ENCODE measurements around the gene SPEF2.

Gene SPEF2

DNA sequence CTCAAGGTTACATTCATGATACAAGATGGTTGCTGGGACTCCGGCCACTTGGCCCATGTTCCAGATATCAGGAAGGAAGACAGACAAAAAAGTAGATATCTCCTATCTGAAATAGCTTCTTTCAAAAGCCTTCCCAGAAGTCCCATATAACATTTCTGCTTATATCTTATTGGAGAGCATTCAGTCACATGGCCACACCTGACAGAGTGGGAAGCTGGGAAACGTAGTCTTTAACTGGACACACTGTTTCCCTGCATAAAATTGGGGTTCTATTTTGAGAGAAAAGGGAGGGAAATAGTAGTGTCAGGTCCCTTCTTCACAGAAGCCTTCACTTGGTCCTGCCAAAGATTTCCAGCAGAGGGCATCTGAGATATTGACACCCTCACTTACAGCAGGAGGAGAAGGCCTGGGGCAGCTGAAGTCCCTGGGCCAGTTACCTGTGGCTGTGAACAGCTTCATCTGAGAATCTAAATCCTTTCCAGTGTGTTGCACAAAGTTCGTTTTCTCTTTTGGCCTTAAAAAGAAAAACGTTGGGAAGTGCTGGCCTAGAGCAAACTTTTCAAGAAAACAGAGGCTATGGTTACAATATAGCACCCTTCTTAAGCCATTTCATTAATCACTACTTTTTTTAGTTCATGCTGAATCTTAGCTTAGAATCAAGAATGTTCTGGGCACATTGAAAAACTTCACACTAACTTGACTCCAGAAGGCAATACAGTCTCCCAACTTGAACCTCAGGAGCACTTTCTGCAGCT lies 33.5 kb downstream of the SPEF2 start:
- Histone ChIP-seq H3K27ac (ENCODE audit: low read length, poor library complexity, severe bottlenecking) (no peak overlapping the region), H2AFZ (ENCODE audit: low read depth, low read length) (no peak overlapping the region), H3K18ac (ENCODE audit: low read depth in 1 of 2, low read length in 2 of 2) (no peak overlapping the region), H3K9ac (ENCODE audit: low read length) (no peak overlapping the region), H3K4me2 (ENCODE audit: low read length, poor library complexity, severe bottlenecking) (no peak overlapping the region), H3K79me1 (replicated peaks; ENCODE audit: low read length, poor library complexity, severe bottlenecking) (no peaks in the 10 kb centered on the region), H2BK5ac (ENCODE audit: low read depth, low read length, poor library complexity, severe bottlenecking) (no peak overlapping the region), H4K91ac (ENCODE audit: low read length) (no peak overlapping the region), H3K14ac (ENCODE audit: low read length in 2 of 2) (no peak overlapping the region), H3K36me3 (ENCODE audit: control insufficient read depth in 1 of 2, insufficient read depth in 2 of 2, low read depth in 1 of 2, low read length in 2 of 2) (no peaks in the 10 kb centered on the region), H2BK120ac (ENCODE audit: low read depth, low read length) (no peak overlapping the region), H2BK12ac (ENCODE audit: low read length in 2 of 2) (no peak overlapping the region), H3K27me3 (ENCODE audit: control insufficient read depth in 1 of 2, insufficient read depth in 1 of 2, low read length in 2 of 2) (no peaks in the 10 kb centered on the region), H3K4ac (ENCODE audit: low read depth in 1 of 2, low read length in 2 of 2) (no peak overlapping the region), H2AK5ac (ENCODE audit: low read length, severe bottlenecking) (no peak overlapping the region), H3K4me1 (ENCODE audit: control insufficient read depth, insufficient read depth, low read depth, low read length) (no peaks in the 10 kb centered on the region), H4K8ac (ENCODE audit: low read length) (no peak overlapping the region), H3K9me3 (ENCODE audit: control insufficient read depth, low read length) (no peaks in the 10 kb centered on the region), H2BK15ac (ENCODE audit: low read depth, poor library complexity, severe bottlenecking) (no peak overlapping the region), H3K4me3 (ENCODE audit: insufficient read depth in 1 of 2, low read depth in 1 of 2, low read length in 2 of 2) (no peak overlapping the region), H3K23ac (ENCODE audit: low read length in 2 of 2) (no peak overlapping the region)
- 37% methylated on average over 4 of the region's 4 CpGs for WGBS
- DNase-seq = peak; percentile 59

DNA sequence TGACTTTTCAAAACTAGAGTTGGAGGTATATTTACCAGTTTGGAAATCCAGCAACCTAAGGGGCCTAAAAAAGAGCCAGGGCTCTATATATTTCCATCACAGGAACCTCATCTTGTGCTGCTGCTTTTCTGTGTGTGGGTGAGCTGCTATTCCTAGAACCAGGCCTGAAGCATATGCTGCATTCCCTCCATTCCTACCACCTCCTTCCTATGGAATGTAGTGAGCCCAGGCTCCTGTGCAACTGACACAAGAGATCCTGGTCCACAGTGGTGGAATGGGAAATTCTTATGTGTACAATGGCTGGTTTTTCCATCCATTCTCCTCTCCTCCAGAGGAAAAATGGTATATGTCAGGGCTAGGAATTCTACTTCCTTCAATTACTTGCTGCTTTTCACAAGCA lies 39.1 kb downstream of the SPEF2 start:
- H3K23ac ChIP-seq (ENCODE audit: low read length in 2 of 2) = no peak overlapping the region
- peak; percentile 20 for DNase-seq
- no peak overlapping the region for H3K9ac ChIP-seq (ENCODE audit: low read length)
- H3K9me3 ChIP-seq (ENCODE audit: control insufficient read depth, low read length) = no peaks in the 10 kb centered on the region
- H3K27me3 ChIP-seq (ENCODE audit: control insufficient read depth in 1 of 2, insufficient read depth in 1 of 2, low read length in 2 of 2) = no peaks in the 10 kb centered on the region
- no peak overlapping the region for H3K18ac ChIP-seq (ENCODE audit: low read depth in 1 of 2, low read length in 2 of 2)
- no peak overlapping the region for H2AK5ac ChIP-seq (ENCODE audit: low read length, severe bottlenecking)
- H3K4me1 ChIP-seq (ENCODE audit: control insufficient read depth, insufficient read depth, low read depth, low read length) = no peaks in the 10 kb centered on the region
- no peak overlapping the region for H2BK12ac ChIP-seq (ENCODE audit: low read length in 2 of 2)
- H3K79me1 ChIP-seq (replicated peaks; ENCODE audit: low read length, poor library complexity, severe bottlenecking) = no peaks in the 10 kb centered on the region
- no peak overlapping the region for H3K4ac ChIP-seq (ENCODE audit: low read depth in 1 of 2, low read length in 2 of 2)
- no peak overlapping the region for H2BK120ac ChIP-seq (ENCODE audit: low read depth, low read length)
- no peak overlapping the region for H3K4me2 ChIP-seq (ENCODE audit: low read length, poor library complexity, severe bottlenecking)
- no peaks in the 10 kb centered on the region for H3K36me3 ChIP-seq (ENCODE audit: control insufficient read depth in 1 of 2, insufficient read depth in 2 of 2, low read depth in 1 of 2, low read length in 2 of 2)
- no peak overlapping the region for H4K91ac ChIP-seq (ENCODE audit: low read length)
- no peak overlapping the region for H2BK15ac ChIP-seq (ENCODE audit: low read depth, poor library complexity, severe bottlenecking)
- no peak overlapping the region for H3K4me3 ChIP-seq (ENCODE audit: insufficient read depth in 1 of 2, low read depth in 1 of 2, low read length in 2 of 2)
- no peak overlapping the region for H2BK5ac ChIP-seq (ENCODE audit: low read depth, low read length, poor library complexity, severe bottlenecking)
- no peak overlapping the region for H2AFZ ChIP-seq (ENCODE audit: low read depth, low read length)
- H4K8ac ChIP-seq (ENCODE audit: low read length) = no peak overlapping the region
- H3K27ac ChIP-seq (ENCODE audit: low read length, poor library complexity, severe bottlenecking) = no peak overlapping the region
- H3K14ac ChIP-seq (ENCODE audit: low read length in 2 of 2) = no peak overlapping the region

DNA sequence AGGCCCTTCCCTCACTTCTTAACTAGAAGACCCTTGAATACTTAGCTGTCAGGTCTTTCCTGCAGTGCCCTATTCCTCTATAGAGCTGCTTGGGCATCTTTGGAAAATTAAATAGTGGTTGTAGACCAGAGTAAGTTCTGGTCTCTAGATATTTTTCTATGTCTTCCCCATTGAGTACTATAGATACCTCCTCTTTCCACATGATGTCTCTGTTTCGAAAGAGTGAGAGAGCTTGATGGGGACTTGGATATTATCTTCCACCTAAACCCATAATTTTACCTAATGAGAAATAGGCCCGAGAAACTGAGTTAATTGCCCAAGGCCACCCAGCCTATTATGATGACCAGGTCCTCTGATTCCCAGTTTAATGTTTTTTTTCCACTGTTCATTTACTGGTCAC lies 40.2 kb downstream of the SPEF2 start:
- Histone ChIP-seq H3K27ac (ENCODE audit: low read length, poor library complexity, severe bottlenecking) (no peak overlapping the region), H3K9ac (ENCODE audit: low read length) (no peak overlapping the region), H3K79me1 (replicated peaks; ENCODE audit: low read length, poor library complexity, severe bottlenecking) (no peaks in the 10 kb centered on the region), H3K18ac (ENCODE audit: low read depth in 1 of 2, low read length in 2 of 2) (no peak overlapping the region), H2BK120ac (ENCODE audit: low read depth, low read length) (no peak overlapping the region), H3K4me3 (ENCODE audit: insufficient read depth in 1 of 2, low read depth in 1 of 2, low read length in 2 of 2) (no peak overlapping the region), H3K14ac (ENCODE audit: low read length in 2 of 2) (no peak overlapping the region), H3K36me3 (ENCODE audit: control insufficient read depth in 1 of 2, insufficient read depth in 2 of 2, low read depth in 1 of 2, low read length in 2 of 2) (no peaks in the 10 kb centered on the region), H4K8ac (ENCODE audit: low read length) (no peak overlapping the region), H3K4ac (ENCODE audit: low read depth in 1 of 2, low read length in 2 of 2) (no peak overlapping the region), H3K9me3 (ENCODE audit: control insufficient read depth, low read length) (no peaks in the 10 kb centered on the region), H3K27me3 (ENCODE audit: control insufficient read depth in 1 of 2, insufficient read depth in 1 of 2, low read length in 2 of 2) (no peaks in the 10 kb centered on the region), H2BK12ac (ENCODE audit: low read length in 2 of 2) (no peak overlapping the region), H2AK5ac (ENCODE audit: low read length, severe bottlenecking) (no peak overlapping the region), H3K23ac (ENCODE audit: low read length in 2 of 2) (no peak overlapping the region), H2BK5ac (ENCODE audit: low read depth, low read length, poor library complexity, severe bottlenecking) (no peak overlapping the region), H4K91ac (ENCODE audit: low read length) (no peak overlapping the region), H2AFZ (ENCODE audit: low read depth, low read length) (no peak overlapping the region), H3K4me1 (ENCODE audit: control insufficient read depth, insufficient read depth, low read depth, low read length) (no peaks in the 10 kb centered on the region), H3K4me2 (ENCODE audit: low read length, poor library complexity, severe bottlenecking) (no peak overlapping the region), H2BK15ac (ENCODE audit: low read depth, poor library complexity, severe bottlenecking) (no peak overlapping the region)
- no peak for DNase-seq
- WGBS = 75% methylated on average over 2 of the region's 2 CpGs

DNA sequence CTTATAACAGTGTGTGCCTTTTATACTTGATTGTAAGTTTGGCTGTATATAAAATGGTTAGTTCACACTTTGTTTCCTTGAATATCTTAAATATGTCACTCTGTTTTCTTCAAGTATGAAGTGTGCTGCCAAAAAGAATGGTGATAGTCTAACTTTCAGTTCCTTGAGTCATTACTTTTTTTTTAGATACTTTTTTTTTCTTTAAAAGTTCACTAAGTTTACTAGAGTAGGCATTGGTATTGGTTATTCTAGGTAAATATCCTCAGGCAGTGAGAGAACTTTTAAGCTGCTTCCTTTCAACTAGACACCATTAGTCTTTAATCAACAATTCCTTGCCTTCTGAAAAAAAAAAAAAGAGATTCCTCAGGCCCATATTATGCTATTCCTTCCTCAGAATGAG lies 41.9 kb downstream of the SPEF2 start:
- no peak overlapping the region for H3K14ac ChIP-seq (ENCODE audit: low read length in 2 of 2)
- no peak overlapping the region for H3K4ac ChIP-seq (ENCODE audit: low read depth in 1 of 2, low read length in 2 of 2)
- H3K9ac ChIP-seq (ENCODE audit: low read length) = no peak overlapping the region
- no peak overlapping the region for H3K18ac ChIP-seq (ENCODE audit: low read depth in 1 of 2, low read length in 2 of 2)
- no peak overlapping the region for H3K4me2 ChIP-seq (ENCODE audit: low read length, poor library complexity, severe bottlenecking)
- DNase-seq = no peak
- H2AK5ac ChIP-seq (ENCODE audit: low read length, severe bottlenecking) = no peak overlapping the region
- no peak overlapping the region for H4K91ac ChIP-seq (ENCODE audit: low read length)
- H3K79me1 ChIP-seq (replicated peaks; ENCODE audit: low read length, poor library complexity, severe bottlenecking) = no peaks in the 10 kb centered on the region
- H3K4me3 ChIP-seq (ENCODE audit: insufficient read depth in 1 of 2, low read depth in 1 of 2, low read length in 2 of 2) = no peak overlapping the region
- no peak overlapping the region for H2BK12ac ChIP-seq (ENCODE audit: low read length in 2 of 2)
- no peak overlapping the region for H3K23ac ChIP-seq (ENCODE audit: low read length in 2 of 2)
- no peaks in the 10 kb centered on the region for H3K27me3 ChIP-seq (ENCODE audit: control insufficient read depth in 1 of 2, insufficient read depth in 1 of 2, low read length in 2 of 2)
- no peak overlapping the region for H2BK15ac ChIP-seq (ENCODE audit: low read depth, poor library complexity, severe bottlenecking)
- H3K27ac ChIP-seq (ENCODE audit: low read length, poor library complexity, severe bottlenecking) = no peak overlapping the region
- H2BK5ac ChIP-seq (ENCODE audit: low read depth, low read length, poor library complexity, severe bottlenecking) = no peak overlapping the region
- no peak overlapping the region for H4K8ac ChIP-seq (ENCODE audit: low read length)
- no peak overlapping the region for H2AFZ ChIP-seq (ENCODE audit: low read depth, low read length)
- H3K9me3 ChIP-seq (ENCODE audit: control insufficient read depth, low read length) = no peaks in the 10 kb centered on the region
- H3K4me1 ChIP-seq (ENCODE audit: control insufficient read depth, insufficient read depth, low read depth, low read length) = no peaks in the 10 kb centered on the region
- no peak overlapping the region for H2BK120ac ChIP-seq (ENCODE audit: low read depth, low read length)
- H3K36me3 ChIP-seq (ENCODE audit: control insufficient read depth in 1 of 2, insufficient read depth in 2 of 2, low read depth in 1 of 2, low read length in 2 of 2) = no peaks in the 10 kb centered on the region

All from mesenchymal stem cell (in vitro differentiated cells and primary cell).